Muscle layer of duodenum (tissue), 2 donors: Measurements from ENCODE around the gene APOBEC3C.
"Not testable (repeated sequence)": the region's sequence is repeated elsewhere in the genome, so short reads cannot be mapped to it uniquely, and the experiment has no call there.

Experiments used
- H3K27ac ChIP-seq: one replicate; pipeline ENCODE4 v1.7.0; 2013; ENCODE audit warnings: mild to moderate bottlenecking, low read length
- H3K27me3 ChIP-seq: one replicate; pipeline ENCODE4 v1.7.0; 2013; ENCODE audit warnings: low read depth, mild to moderate bottlenecking, control low read depth, low read length
- H3K36me3 ChIP-seq, 2 donors: one replicate each; pipeline ENCODE4 v1.7.0; 2013; ENCODE audit warnings: low read length in 2 of 2, control low read depth in 1 of 2, mild to moderate bottlenecking in 1 of 2; ENCODE audit not compliant: insufficient read depth in 2 of 2, control insufficient read depth in 1 of 2
- H3K4me1 ChIP-seq, 2 donors: one replicate each; pipeline ENCODE4 v1.7.0; 2013; ENCODE audit warnings: low read length in 2 of 2, mild to moderate bottlenecking in 2 of 2, control low read depth in 1 of 2, moderate library complexity in 1 of 2; ENCODE audit not compliant: insufficient read depth in 2 of 2, control insufficient read depth in 1 of 2
- H3K4me3 ChIP-seq, 2 donors: one replicate each; pipeline ENCODE4 v1.7.0; 2013; ENCODE audit warnings: low read length in 2 of 2, low read depth in 1 of 2, mild to moderate bottlenecking in 1 of 2
- H3K9me3 ChIP-seq, 2 donors: one replicate each; pipeline ENCODE4 v1.7.0; 2013; ENCODE audit warnings: low read length in 2 of 2, control low read depth in 1 of 2, mild to moderate bottlenecking in 1 of 2; ENCODE audit not compliant: control insufficient read depth in 1 of 2
- donor health status: healthy.

APOBEC3C gene

DNA sequence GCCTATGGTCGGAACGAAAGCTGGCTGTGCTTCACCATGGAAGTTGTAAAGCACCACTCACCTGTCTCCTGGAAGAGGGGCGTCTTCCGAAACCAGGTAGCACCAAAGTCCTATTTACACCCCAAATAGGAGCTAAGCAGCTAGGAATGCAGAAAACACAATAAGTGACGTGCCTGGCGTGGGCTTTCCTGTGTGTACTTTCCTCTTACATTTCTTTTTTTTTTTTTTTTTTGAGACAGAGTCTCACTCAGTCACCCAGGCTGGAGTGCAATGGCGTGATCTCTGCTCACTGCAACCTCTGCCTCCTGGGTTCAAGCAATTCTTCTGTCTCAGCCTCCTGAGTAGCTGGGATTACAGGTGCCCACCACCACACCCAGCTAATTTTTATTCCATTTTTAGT, 35.4 kb downstream of the APOBEC3C start:
- not testable (repeated sequence) for H3K36me3 ChIP-seq, H3K4me3 ChIP-seq, H3K9me3 ChIP-seq, H3K27me3 ChIP-seq, H3K4me1 ChIP-seq, H3K27ac ChIP-seq

DNA sequence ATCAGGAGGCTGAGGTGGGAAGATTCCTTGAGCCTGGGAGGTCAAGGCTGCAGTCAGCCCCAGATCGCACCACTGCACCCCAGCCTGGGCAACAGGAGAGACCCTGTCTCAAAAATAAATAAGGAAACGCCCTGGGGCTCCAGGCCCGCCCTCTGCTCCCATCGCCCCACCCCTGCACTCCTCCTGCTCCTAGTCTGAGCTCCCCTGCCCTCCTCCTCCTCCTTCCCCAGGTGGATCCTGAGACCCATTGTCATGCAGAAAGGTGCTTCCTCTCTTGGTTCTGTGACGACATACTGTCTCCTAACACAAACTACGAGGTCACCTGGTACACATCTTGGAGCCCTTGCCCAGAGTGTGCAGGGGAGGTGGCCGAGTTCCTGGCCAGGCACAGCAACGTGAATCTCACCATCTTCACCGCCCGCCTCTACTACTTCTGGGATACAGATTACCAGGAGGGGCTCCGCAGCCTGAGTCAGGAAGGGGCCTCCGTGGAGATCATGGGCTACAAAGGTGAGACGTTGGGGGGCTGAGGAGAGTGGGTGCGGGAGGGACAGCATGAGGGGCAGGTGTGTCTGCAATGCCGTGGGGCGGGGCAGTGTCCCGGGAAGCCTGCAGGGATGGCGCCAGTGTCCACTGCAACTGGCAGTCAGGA, 37.9 kb downstream of the APOBEC3C start:
- H3K9me3 ChIP-seq: not testable (repeated sequence)

DNA sequence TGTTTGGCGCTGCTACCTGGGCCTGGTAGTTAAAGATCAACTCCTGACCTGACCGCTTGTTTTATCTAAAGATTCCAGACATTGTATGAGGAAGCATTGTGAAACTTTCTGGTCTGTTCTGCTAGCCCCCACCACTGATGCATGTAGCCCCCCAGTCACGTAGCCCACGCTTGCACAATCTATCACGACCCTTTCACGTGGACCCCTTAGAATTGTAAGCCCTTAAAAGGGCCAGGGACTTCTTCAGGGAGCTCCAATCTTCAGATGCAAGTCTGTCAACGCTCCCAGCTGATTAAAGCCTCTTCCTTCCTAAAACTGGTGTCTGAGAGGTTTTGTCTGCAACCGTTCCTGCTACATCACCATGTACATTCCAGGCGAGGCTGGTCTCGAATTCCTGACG, 41.6 kb downstream of the APOBEC3C start:
- no peaks in the 10 kb centered on the region for H3K9me3 ChIP-seq
- H3K4me1 ChIP-seq: no peaks in the 10 kb centered on the region
- H3K4me3 ChIP-seq: no peak overlapping the region
- no peak overlapping the region for H3K27ac ChIP-seq
- no peaks in the 10 kb centered on the region for H3K27me3 ChIP-seq
- H3K36me3 ChIP-seq: no peaks in the 10 kb centered on the region

More for the DNA sequence above, 37.9 kb downstream of the APOBEC3C start:
- H3K4me1 ChIP-seq, H3K36me3 ChIP-seq, H3K4me3 ChIP-seq, H3K27me3 ChIP-seq, H3K27ac ChIP-seq: not testable (repeated sequence)

DNA sequence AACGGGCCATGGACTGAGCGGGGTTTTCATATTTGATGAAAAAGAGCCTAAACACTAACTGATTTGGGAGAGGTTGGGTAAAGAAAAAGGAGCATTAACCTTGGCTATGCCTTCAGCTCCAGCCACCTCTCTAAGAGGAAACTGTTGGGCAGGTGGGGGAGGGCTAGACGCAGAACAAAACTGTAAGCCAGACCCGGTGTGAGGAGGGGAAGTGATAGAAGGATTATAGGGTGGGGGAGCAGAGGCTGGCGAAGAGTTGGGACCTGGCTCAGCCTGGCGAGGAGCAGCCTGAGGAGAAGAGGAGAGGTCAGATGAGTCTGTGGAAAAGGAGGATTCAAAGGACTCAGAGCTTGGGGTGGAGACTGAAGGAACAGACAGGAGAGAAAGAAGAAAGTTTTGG, 47.2 kb downstream of the APOBEC3C start:
- H3K9me3 ChIP-seq, H3K36me3 ChIP-seq, H3K4me1 ChIP-seq, H3K27ac ChIP-seq, H3K27me3 ChIP-seq, H3K4me3 ChIP-seq: not testable (repeated sequence)

DNA sequence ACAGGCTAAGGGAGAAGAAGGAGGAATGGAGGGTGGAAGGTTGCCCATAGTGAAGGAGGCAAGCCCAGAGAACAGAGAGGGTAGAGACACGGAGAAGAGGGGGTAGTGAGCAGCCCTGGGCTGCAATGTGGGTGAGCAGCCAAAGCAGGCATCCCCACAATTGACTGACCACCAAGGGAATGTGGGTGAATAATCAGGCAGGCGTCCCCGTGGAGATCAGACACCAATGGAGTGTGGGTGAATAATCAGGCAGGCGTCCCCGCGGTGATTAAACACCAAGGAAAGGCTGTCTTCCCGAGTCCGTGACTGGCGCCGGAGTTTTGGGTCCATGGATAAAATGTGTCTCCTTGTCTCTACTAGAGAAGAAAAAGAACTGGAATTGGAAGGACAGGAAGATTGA, 47.9 kb downstream of the APOBEC3C start:
- not testable (repeated sequence) for H3K36me3 ChIP-seq, H3K27me3 ChIP-seq, H3K4me1 ChIP-seq, H3K27ac ChIP-seq, H3K9me3 ChIP-seq, H3K4me3 ChIP-seq

DNA sequence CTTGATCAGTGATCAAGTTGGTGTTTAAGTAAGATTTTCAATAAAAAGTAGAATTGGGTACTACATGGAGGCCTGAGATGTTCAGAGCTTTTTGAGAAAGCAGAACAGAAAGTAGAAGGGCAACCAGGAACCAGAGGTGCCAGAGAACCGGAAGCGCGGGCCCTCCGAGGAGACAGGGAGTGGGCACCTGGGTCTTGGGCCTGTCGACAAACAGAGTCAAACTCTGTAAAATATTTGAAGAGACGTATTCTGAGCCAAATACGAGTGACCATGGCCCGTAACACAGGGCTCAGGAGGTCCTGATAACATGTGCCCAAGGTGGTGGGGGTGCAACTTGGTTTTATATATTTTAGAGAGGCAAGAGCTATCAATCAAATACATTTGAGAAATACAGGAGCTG, 49.8 kb downstream of the APOBEC3C start:
- H3K36me3 ChIP-seq, H3K27me3 ChIP-seq, H3K27ac ChIP-seq, H3K4me3 ChIP-seq, H3K4me1 ChIP-seq, H3K9me3 ChIP-seq: not testable (repeated sequence)

DNA sequence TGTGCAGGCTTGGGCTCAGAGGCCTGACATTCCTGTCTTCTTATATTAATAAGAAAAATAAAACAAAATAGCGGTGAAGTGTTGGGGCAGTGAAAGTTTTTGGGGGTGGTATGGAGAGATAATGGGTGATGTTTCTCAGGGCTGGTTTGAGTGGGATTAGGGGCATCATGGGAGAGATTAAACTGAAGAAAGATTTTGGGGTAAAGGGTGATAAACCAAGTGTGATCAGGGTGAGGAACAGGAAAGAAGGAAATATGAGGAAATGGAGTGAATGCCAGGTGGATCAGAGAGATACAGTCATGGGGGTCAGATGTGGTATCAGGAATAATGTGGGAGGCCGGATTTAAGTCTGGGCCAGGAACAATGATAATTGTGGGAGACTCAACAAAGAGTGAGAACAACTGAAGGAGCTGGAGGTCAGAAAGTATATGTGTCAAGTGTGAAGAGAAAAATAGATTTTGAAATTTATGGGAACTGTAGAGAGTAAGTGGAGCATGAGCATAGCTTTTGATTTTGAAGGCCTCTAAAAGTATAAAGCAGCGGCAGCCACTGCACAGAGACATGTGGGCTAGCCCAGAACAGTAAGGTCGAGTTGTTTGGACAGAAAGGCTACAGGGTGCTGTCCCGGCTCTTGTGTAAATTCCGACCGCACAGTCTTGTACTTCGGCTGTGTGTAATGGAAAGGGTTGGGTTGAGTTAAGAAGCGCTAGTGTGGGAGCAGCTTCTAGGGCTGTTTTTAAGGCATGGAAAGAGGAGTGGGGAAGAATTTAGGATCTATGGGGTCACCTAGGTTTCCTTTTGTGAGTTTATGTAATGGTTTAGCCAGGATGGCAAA, 52.6 kb downstream of the APOBEC3C start:
- H3K9me3 ChIP-seq, H3K27ac ChIP-seq, H3K4me3 ChIP-seq, H3K36me3 ChIP-seq, H3K27me3 ChIP-seq, H3K4me1 ChIP-seq: not testable (repeated sequence)

DNA sequence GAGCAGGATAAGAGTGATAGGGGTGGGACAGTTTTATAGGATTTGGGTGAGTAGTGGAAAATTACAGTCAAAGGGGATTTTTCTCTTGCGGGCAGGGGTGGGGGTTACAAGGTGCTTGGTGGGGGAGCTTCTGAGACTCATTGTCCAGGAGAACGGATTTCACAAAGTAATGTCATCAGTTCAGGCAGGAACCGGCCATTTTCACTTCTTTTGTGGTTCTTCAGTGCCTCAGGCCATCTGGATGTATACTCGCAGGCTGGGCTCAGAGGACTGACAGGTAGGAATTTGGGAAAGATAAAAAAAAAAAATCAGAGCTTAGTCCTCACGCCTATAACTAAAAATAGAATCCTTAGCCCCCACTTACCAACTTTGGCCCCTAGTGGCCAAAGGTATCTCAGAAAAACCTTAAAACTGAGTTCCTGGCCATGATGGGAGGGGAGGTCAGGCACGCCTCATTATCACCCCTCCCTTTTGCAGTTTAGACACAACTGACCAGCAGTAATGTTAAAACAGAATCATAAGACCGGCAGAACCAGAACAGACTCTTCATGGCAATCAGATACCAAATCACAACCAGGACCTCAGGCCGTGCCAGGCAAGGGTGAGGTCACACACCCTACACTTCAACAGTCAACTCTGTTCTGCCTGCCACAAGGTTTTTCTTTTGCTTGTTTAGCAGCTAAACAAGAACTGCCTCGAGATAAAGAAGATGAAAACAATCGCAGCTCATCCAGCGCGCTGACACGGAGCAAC, 54.2 kb downstream of the APOBEC3C start:
- Histone ChIP-seq H3K4me3 (no peak overlapping the region), H3K9me3 (no peaks in the 10 kb centered on the region), H3K27ac (no peak overlapping the region), H3K27me3 (no peaks in the 10 kb centered on the region), H3K36me3 (no peaks in the 10 kb centered on the region), H3K4me1 (no peaks in the 10 kb centered on the region)
